HepG2 (cell line): ENCODE data around the gene ABCA13.

ENCODE experiments used
- CTCF ChIP-seq: sonication (generic); formaldehyde crosslinking; IDR thresholded peaks from 2 replicates; pipeline ENCODE4 v1.5.0; 2020; ENCODE audit warnings: mild to moderate bottlenecking, missing genetic modification reagents, moderate library complexity
- ETV6 ChIP-seq: sonication (generic); formaldehyde crosslinking; conservative IDR thresholded peaks from 2 replicates; pipeline ENCODE4 v1.4.0; 2020; ENCODE audit warnings: missing genetic modification reagents
- KAT2B ChIP-seq: fragments of 150-350 bp; IDR thresholded peaks from 2 replicates; pipeline ENCODE4 v1.6.1; 2014; ENCODE audit warnings: low read depth, low read length, borderline replicate concordance
- ZFX ChIP-seq: sonication (generic); formaldehyde crosslinking; IDR thresholded peaks from 2 replicates; pipeline ENCODE4 v1.4.0; 2020; ENCODE audit warnings: mild to moderate bottlenecking, low read depth, missing genetic modification reagents, moderate library complexity
- ZNF142 ChIP-seq: sonication (generic); formaldehyde crosslinking; IDR thresholded peaks from 2 replicates; pipeline ENCODE4 v1.4.0; 2020; ENCODE audit warnings: missing genetic modification reagents
- ZNF3 ChIP-seq: IDR thresholded peaks from 2 replicates; pipeline ENCODE4 v1.7.0; 2017; ENCODE audit warnings: inconsistent platforms

GRCh38 chr7:48154792-48155413 is 16.4 kb upstream of the ABCA13 start:
- peak; percentile 90 for TF ChIP-seq CTCF
- no peak for TF ChIP-seq ETV6
- TF ChIP-seq ZFX (CRISPR knock-in tag) = no peak
- no peak for TF ChIP-seq ZNF3
- no peak for TF ChIP-seq KAT2B
- no peak for TF ChIP-seq ZNF142 (CRISPR knock-in tag)
